Superior temporal gyrus (tissue), 1 donor: ENCODE results near the gene TNRC18.
"Not testable (repeated sequence)": the region's sequence is repeated elsewhere in the genome, so short reads cannot be mapped to it uniquely, and the experiment has no call there.

Experiments
- DNase-seq: peaks from one replicate; pipeline ENCODE4 v3.0.0-alpha.2; 2016; ENCODE audit errors: extremely low spot score

TNRC18 gene

DNA sequence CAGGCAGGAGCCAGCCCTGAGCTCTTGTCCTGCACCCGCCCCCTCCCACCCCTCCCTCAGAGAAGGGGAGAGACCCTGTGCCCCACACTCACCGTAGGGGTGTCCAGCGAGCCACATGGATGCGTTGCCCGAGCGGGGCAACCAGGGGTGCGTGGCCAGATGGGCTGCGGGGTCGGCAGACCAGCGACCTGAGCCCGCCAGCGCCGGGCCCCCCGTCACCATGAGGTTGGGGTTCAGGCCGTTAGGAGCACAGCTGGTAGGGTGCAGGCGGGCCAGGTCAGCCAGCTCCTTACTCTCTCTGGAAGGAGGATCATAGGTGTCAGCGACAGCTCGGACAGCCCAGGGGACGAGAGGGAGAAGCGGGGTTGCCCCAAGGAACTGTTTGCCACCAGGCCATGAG is 46.4 kb downstream of the TNRC18 start:
- DNase-seq: no peak

DNA sequence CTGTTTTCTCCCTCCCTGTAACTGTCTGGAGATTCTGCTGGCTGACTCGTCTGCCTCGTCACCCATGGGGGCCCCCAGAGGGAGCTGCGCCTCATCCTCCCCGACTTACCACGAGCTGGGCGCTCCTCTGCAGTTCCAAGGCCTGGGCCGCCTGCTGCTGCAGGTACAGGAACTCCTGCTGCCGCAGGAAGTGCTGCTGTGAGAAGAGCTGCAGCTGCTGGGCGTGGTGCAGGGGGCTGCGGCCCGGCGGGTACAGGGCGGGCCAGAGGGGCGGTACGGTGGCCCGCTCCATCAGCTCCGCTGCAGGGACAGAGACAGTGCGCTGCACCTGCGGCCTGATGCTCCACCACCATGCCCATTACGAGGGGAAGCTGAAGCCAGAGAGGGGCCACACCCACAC is 47.7 kb downstream of the TNRC18 start:
- no peak for DNase-seq

DNA sequence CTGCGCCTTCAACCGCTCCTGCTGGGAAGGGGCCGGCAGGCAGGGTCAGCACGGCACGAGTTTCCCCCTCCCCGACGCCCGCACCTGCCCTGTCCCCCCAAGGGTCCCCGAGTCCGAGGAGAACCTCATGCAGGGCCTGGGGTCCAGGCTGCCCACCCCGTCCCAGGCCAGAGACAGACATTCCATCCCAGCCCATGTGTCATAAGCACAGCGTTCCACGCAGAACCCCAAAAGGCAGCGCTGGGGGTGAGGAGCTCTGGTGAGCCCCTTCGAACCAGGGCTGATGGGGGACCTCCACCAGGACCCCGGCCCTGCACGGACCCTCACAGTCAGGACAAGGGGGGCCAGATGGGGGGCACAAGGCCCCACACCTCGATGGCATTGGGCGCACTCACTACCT is 49.2 kb downstream of the TNRC18 start:
- no peak for DNase-seq

DNA sequence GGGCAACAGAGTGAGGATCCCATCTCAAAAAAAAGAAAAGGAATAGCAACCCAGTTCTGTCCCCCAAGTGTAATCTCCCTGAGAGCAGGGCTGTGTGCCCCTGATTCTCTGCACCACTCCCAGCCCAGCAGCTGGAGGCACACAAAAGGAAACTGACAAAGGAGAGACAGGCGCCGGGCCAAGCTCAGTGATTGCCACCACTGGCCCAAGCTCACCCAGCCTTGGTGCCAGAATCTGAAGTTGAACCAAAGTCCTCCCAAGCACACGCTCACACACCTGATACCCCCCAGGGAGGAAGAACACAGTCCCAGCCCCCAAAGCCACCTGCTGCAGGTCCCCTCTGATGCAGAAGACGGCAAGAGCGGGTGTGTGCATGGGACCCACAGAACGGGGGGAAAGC is 50.3 kb downstream of the TNRC18 start:
- DNase-seq: no peak

DNA sequence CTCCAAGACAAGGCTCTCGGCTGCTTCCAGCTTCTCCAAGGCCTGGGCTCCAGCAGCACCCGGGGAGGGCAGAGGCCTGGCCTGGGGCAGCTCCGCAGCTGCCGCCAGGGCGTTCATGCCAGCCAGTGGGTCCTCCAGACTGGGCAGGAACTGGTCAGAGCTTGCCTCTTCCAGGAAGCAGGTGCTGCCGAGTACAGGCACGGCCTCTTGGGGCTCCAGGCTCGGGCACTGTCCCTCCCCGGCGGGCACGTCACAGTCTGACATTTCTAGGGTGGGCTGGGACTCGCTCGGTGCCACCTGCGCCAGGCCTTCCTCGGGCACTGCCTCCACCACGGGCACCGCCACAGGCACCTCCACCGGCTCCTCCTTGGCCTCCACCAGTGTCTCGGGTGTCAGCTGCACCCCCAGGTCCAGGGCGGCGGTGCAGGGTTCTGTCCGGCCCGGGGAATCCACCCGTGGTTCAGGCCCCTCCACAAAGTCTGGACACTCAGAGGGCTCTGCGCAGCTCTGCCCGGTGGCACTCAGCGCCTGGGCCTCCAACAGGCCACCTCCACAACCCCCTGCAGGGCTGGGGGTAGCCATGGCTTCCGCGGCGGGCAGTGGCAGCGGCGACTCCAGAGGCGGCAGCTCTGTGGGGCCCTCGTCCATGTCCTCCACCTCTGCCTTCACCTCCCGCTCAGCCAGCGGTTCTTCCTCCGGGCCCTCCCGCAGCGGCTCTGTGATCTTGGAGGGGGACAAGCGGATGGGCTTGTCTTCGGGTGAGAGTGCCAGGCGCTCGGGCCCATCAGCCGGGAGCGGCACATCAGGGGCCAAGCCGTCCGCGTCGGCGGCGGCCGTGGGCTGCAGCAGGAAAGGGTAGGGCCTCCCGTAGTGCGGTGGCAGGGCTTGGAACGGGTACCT is 52.9 kb downstream of the TNRC18 start:
- no peak for DNase-seq

DNA sequence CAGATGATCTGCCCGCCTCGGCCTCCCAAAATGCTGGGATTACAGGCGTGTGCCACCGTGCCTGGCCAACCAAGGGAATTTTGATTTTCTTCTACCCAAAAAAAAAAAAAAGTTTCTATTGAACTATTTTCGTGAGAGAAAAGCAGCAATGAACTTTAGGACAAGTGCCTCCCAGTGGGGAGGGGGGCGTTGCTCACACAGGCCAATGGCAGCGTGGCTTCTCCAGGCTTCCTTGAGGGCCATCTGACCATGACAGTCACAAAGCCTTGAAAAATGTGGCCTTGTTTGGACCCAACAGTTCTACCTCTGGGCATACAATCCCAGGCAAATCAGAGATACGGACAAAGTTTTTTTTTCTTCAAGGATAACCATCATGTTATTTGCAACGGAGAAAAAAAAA is 56.0 kb downstream of the TNRC18 start:
- no peak for DNase-seq

DNA sequence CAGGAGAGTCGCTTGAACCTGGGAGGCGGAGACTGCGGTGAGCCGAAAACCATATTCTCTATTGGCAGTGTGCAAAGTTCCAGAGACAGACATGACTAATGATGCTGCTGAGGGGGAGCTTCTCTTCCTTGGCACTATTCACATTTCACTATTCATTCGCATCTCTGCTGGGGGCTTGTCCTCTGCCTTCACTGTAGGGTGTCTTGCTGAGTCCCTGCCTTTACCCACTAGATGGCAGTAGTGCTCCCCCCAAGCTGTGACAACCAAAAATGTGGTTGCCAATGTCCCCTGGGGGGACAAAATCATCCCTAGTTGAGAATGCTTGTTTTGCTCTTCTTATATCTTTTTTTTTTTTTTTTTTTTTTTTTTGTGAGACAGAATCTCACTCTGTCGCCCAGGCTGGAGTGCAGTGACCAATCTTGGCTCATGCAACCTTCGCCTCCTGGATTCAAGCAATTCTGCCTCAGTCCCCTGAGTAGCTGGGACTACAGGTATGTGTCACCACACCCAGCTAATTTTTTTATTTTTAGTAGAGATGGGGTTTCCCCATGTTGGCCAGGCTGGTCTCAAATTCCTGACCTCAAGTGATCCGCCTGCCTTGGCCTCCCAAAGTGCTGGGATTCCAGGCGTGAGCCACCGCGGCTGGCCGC is 57.5 kb downstream of the TNRC18 start:
- DNase-seq: peak; percentile 92

DNA sequence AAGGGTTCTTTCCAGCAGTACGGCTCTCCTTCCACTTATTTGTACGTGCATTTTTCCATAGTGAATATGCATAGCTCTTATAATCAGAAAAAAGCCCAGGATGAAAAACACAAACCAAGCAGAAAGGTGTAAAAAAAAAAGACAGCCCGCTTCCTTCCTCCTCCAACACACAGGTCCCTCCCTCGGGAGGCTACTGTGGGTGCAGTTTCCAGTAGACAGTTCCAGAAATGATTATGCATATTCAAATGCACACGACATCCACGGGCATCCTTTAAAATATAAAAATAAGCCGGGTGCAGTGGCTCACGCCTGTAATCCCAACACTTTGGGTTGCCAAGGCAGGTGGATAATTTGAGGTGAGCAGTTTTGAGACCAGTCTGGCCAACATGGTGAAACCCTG is 59.9 kb downstream of the TNRC18 start:
- DNase-seq: no peak

DNA sequence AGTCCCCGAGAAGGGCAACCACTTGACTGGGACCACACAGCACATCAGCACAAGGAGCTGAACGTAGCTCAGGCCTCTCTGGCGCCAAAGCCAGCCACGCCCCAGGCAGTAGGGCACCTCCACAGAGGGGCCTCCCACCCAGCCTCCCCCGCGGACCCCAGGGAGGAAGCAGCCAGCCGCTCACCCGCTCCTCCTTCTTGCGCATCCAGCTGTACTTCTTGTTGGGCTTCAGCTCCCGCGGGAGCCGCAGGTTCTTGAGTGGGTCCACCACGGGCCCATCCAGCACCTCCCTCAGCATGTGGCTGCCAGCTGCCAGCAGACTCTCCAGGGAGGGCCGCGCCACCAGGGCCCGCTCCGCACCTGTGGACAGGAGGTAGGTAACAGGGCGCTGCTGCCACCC is 61.2 kb downstream of the TNRC18 start:
- DNase-seq: no peak

DNA sequence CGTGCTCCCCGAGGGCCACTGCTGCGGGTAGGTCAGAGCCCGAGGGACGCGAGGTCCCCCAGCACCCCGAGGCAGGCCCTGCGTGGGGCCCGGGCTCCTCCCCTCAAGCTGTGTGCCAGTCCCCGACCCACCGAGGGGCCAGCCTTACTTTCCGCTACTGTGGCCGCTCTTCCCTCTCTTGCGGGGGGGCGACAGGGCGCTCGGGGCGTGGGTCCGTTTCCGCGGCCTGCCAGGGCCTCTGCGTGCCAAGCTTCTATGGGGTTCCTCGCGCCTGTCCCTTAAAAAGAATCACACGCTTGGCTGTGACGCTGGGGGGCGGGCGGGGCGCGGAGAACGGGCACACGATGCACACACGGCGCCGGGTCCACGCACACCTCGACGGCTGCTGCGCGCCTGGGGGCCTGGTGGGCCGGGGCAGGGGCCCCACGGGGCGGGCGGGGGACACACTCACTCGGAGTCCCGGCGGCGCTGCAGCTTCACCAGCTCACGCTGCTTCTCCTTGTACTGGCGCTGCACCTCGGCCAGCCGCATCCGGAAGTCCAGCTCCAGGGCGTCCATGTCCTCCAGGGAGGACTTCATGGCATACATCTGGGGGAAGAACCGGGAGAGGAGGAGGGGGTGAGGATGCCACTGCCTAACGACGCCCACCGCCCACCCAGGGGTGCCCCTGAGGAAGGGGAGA is 62.0 kb downstream of the TNRC18 start:
- no peak for DNase-seq

DNA sequence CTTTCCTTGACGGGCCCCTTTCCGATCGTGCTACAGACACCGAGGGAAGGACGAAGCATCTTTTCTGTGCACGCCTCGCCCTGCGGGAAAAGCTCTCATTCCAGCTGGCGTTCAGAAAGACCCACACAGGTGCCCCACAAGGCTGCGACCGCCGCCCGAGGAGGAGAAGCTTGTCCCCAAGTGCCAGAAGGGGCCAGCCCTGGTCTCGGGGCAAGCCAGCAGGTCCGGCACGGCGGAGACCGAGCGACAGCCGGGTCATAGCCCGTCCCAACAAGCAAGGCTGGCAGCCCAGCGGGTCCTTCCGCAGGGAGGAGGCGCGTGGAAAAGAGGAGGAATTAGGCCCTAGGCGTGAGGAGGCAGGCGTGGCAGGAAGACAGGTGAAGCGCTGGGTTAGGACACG is 62.7 kb downstream of the TNRC18 start:
- no peak for DNase-seq

DNA sequence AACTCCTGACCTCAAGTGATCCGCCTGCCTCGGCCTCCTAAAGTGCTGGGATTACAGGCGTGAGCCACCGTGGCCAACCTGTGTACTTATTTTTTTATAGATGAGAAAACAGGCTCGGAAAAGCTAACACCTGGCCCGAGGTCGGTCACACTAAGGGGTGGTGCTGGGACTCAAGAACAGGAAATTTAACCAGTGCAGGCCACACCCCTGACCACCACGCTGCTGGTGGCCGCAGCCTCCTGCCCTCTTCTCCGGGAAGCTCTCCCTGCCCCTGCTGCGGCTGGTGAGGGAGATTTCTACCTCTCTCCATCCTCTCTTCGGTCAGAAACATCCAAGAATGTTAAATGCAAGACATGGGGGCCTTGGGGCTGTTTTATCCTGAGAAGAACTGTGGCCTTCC is 63.2 kb downstream of the TNRC18 start:
- DNase-seq: no peak

DNA sequence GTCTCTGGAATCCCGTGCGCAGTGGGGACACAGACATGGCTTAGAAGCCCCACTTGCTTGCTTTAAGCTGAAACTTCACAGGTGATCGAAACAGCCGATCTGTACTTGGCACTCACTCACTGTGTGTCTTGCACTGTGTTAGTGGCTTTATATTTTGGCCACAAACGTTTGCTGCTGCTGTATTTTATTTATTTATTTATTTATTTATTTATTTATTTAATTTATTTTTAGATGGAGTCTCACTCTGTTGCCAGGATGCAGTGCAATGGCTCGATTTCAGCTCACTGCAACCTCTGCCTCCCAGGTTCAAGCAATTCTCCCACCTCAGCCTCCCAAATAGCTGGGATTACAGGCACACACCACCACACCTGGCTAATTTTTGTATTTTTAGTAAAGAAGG is 63.6 kb downstream of the TNRC18 start:
- not testable (repeated sequence) for DNase-seq

DNA sequence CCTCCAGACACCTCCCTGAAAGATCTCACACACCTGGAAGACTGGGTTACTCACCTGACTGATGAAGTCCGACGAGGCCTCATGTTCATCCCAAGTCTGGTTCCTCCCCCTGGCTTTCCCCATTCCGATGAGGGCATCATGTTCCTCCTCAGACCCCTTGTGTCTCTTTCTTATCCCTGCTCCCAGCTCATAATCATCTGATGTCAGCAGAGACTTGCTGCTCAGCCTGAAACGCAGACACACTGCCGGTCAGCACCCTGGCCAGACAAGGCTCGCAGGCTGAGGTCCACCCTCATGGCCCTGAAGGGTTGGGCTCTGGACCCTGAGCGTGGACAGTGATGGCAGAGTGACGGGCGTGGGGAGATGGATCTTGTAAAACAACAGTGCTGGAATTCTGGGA is 64.3 kb downstream of the TNRC18 start:
- DNase-seq: no peak

DNA sequence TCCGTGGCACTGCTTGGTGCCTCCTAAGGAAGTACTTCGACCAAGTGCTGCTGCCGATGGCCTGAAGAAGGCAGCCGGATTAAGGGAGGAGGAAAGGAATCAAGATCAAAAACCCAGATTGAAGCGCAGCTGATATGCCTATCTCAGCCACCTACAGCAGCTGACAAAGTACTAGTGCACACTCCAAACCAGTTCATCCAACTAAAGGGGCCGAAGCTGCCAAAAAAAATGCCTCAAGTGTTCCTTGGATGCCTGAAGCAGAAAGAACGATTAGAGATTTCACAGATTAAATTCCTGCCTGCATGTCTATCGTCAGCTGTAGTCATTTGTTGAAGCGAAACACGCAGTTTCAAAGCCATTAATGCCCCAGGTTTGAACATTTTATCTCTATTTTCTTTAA is 65.7 kb downstream of the TNRC18 start:
- no peak for DNase-seq

DNA sequence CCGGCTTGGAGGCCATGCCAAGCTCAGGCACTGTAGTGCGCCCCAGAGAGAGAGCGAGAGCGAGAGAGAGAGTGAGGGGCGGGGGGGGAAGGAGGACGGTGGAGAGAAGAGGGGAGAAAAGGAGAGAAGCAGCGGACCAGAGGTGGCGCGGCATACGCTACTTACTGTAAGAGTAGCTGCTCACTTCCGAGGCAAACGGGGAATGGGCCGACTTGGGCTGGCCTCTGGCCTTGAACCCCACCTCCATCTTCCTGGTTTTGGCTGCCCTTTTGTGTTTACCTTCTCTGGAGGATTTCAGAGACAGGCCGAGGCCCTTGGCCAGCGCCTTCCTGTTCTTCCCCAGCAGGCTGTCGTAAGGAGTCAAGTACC is 66.9 kb downstream of the TNRC18 start:
- no peak for DNase-seq

DNA sequence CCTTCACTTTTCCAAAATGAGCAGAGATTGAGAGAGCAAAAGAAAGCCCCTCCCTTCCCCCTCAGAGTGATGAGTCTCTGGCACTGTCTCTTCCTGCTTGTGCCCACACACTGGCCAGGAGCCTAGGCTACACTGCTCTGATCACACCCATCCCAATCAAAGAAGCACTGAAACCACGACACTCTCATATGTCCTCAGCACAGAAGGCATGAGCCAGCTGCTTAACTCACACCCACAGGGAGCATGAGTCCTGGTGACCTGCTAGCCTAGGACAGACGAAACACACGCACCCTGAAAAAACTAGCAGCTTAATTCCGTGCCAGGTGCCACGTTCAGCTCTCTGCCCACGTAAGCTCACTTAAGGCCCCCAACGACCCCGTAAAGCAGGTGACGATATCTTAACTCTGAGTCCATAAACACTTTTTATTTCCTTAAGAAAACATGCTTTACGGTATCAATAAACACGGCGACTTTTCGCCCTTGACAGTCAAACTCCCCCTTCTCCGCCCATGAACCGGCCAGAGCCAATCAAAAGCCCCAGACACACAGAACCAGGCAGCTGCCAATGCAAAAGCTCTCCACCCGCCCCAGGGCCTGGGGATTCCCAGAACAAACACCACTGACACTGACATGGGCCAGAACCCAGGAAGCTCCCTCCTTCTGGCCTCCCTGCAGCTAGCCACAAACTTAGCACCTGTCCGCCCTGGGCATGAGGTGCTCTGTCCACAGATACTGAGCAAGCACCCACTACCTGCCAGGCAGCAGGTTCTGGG is 69.0 kb downstream of the TNRC18 start:
- no peak for DNase-seq

DNA sequence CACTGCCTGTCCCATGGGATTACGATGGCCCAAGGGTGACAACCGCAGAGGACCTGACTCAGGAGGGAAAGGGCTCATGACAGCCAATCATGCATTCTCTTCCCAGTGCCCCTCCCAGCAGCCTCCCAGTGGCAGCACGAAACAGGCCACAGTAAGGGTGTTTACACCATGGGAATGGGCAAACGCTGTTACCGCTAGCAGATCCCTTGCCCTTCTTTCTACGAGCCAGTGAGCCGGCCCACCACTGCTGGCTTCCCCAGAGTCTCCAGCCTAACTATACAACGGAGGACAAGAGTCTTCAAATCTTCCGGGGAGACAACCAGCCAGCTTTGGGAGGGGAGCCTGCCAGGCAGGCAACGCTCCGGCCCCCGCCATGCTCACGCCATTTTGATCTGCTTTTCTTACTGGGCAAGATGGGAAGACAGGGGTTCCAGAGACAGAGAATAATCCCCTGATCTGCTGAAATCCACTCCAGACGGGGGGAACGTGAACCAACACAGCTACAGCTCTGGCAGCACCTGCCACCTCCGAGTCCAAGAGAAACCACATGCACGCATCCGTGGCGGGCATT is 71.1 kb downstream of the TNRC18 start:
- no peak for DNase-seq

DNA sequence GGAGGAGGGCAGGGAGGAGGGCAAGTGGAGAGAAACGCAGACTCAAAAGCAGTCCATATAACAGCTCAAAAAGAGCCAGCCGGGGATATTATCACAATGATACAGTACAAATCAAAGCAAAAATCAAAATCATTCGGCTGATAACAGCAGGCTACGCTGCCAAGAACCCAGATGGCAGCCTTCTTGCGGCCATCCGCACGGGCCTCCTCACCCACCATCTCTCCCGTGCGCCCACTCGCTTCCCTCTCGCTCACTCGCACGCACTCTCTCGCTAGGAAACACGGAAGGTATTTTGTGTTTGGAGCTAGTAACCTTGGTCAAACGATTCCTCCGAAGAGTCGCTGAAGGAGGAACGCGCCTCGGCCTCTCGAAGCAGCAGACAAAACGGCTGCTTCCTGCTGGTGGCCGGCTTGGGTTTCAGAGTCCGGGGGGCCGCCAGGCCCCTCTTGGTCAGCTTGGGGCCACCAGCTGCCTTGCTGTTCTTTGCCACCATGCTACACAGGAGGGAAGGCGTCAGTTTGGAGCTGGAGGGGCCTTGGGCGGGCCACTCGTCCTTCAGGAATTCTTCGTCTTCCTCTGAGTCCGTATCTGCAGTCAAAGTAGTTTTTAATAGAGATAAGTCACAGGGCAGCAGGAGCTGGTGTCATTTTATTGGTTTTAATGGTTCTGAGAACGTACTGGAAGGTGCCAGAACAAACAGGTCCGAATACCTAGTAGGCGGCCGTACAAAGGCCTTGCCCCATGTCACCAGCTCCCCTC is 71.9 kb downstream of the TNRC18 start:
- DNase-seq: no peak

DNA sequence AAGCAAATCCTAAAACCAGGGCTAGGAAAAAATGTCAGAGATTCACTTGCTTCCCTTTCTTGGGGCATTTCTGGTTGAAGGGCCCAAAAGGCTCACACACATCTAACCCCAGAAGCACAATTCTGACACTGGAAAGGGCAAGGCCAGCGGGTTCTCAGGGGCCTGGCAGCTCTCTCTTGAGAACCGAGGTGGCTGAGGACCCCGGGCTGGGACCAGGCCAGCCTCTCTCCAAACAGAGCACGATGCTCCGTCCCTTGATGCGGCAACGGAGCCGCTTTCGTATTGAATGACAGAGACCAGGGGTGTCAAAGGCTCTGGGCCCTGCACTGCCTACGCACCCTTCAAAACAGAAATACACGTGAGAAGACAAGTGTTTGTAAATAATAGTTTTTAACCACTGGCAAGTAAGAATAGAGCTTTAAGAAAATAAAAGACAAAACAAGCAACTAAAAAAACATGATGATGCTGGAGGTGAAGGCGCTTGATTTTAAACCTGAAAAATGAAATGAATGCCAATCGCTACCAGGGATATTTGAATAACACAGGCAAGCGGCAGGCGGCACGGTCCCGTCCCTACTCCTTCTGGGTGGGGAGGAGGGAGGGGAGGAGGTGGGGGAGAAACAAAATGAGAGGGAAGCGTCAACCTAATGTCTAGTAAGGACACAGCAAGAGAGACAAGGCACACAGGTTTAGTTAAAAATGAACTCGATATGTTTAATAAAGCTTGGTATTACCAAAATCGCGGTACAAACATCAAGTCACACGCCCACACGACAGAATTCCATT is 72.8 kb downstream of the TNRC18 start:
- DNase-seq: no peak
